ENCODE data around the gene DIRAS1.

GRCh38 chr19:2761876-2762782 is 41.0 kb upstream of the DIRAS1 start:
- TF ChIP-seq CTCF (IDR thresholded peaks at IDR 0.05; ENCODE audit: low read depth, low read length, missing input control) = no peak
- TF ChIP-seq TAF1 (conservative IDR thresholded peaks at IDR 0.05) = no peak
- TF ChIP-seq, protein P1, sequence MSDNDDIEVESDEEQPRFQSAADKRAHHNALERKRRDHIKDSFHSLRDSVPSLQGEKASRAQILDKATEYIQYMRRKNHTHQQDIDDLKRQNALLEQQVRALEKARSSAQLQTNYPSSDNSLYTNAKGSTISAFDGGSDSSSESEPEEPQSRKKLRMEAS (IDR thresholded peaks at IDR 0.05) = no peak
- TF ChIP-seq YY1 (IDR thresholded peaks at IDR 0.05) = no peak
- TF ChIP-seq RAD21 (IDR thresholded peaks at IDR 0.05) = no peak

Data from liver (tissue), 3 donors.